ENCODE data around the gene MITF.
"Not testable (repeated sequence)": the region's sequence is repeated elsewhere in the genome, so short reads cannot be mapped to it uniquely, and the experiment has no call there.

Gene MITF

GRCh38 chr3:69791919-69792399 is 52.7 kb downstream of the MITF start:
- DNase-seq: no peak

- DNase-seq: not testable (repeated sequence)
These were observed 56.9 kb downstream of the MITF start for GRCh38 chr3:69796126-69796525.

DNA sequence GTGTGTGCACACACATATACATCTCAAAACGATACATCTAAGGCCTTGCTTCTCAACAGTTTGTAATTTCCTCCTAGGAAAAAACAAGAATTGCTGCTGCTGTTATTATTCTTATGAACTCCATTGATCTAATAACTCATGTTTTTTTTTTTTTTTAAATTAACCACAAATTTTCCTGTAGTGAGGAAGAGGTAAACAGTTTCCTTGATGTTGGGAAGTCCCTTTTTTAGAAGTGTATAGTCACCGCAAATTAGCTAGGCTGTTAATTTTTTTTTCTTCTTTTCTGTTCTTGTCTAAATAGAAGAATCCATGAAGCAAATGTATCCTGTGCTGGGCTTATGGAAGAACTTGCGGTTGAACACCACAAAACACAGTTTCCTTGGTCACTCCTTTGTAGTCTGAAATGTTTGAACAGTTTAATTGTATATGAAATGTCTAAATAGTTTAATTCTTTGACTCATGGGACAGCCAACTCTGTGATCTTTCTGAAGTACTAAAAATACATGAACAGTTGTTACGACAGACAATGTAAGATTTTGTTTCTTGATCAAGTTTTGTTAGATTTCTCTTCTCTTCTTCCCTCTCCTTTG is 64.5 kb downstream of the MITF start:
- DNase-seq: no peak

- no peak for DNase-seq
These were observed 66.2 kb downstream of the MITF start for GRCh38 chr3:69805491-69805890.

- no peak for DNase-seq
These were observed 67.6 kb downstream of the MITF start for GRCh38 chr3:69806735-69807438.

GRCh38 chr3:69807674-69808073 is 68.4 kb downstream of the MITF start:
- no peak for DNase-seq

- DNase-seq: no peak
These were observed 70.0 kb downstream of the MITF start for GRCh38 chr3:69809076-69809835.

- DNase-seq: no peak
These were observed 72.5 kb downstream of the MITF start for GRCh38 chr3:69811452-69812401.

DNA sequence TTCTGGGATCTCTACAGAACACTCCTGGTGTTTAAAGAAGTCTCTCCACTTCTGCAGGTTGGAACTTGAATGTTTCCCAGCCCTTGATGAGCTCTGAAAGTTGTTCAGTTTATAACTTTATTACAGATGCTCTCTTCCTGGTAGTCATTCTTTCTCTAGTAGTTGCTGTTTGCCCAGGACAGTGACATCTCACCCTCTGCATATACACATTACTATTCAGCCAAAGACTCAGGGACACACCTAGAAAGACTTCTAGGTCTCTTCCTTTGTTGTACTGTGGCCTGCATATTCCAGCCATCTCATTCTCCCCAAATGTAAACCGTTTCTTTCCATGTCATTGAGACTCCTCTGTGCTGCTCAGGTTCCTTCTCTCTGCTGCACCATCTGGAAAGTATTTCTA is 76.7 kb downstream of the MITF start:
- DNase-seq: no peak

- no peak for DNase-seq
These were observed 78.7 kb downstream of the MITF start for GRCh38 chr3:69817988-69818387.

DNA sequence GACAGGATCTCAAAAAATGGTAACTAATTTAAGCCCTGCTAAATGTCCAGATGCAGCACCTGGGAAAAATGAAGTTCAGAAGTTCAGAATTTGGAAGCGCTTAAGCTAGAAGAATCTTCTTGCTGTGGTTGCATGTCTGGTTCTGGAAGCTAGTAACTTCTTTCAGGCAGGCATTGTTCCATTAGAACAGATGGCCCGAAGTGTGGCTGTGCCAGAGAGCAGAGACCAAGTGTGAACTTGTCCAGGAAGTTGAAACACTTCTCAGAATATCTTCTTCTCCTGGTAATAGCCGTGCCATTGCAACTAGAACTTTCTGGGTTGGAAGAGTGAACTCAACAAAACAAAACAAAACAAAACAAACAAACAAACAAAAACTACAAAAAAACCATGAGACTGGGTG is 80.0 kb downstream of the MITF start:
- no peak for DNase-seq

DNA sequence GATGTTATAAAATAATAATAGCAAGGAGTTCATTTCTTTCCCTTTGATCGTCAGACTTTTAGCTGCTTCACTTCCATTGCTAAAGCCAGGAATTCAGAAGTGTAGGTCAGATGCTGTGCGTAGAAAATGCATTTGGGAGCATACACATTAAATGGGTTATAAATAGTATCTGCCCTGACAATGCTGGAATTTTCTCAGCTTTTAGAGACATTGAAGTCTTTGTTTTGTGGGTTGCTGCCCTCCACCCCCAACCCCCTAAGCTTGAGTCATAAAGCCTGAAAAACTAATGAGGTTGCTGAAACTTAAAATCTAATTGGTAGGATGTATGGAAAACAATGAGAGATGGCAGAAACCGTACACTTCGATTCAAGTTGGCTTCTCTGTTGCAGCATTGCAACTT is 81.9 kb downstream of the MITF start:
- DNase-seq: no peak

GRCh38 chr3:69823743-69824142 is 84.5 kb downstream of the MITF start:
- no peak for DNase-seq

GRCh38 chr3:69825446-69825845 is 86.2 kb downstream of the MITF start:
- no peak for DNase-seq

DNA sequence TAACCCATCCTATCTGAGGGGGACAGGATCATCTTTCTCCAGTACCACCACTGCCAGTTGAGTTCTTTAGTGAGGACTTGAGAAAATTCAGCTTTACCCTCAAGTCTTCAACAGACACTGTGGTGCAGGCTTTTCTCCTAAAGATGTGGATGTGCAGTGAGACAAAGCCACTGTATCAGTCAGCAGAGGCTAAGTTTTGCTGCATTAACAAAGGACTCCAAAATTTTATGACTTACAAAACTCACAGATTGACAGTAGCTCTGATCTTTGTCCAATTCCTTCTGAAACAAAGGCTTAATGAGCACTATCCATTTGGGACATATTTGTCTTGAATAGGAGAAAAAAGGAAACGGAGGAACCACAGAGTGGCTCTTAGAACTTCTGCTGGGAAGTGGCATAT is 87.9 kb downstream of the MITF start:
- DNase-seq: no peak

DNA sequence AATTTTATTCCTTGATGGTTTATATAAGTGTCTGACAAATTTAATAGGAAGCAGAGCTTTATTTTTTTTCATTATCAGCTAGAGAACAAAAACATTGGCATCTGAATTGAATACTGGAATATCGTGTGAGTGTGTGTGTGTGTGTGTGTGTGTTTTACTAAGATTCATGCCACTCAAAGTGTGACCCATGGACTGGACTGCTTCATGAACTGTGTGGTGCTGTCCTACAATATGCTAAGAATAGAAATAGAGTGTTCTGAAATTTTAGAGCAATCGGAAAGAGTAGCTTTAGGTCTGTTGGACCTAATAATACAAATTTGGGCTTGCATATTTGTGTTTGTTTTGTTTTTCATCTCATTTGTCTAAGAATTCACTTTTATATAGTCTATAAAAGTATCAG is 89.6 kb downstream of the MITF start:
- DNase-seq: no peak

GRCh38 chr3:69830147-69830546 is 90.9 kb downstream of the MITF start:
- no peak for DNase-seq

DNA sequence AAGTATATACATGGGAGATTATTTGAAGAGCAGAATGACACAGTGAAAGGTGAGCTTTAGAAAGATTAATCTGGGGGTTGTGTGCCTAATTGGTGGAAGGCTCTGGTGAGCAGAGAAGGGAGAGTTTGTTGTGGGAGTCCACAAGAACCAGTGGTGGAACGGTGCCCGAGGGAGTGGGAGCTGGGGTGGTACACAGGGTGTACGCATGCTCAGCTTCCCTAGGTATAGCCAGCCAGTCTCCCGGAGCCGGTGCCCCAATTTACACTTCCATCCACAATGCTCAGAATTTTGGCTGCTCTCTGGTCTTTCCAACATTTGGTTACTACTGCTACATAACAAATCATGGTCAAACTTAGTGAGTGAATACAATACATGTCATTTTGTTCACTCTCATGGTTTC is 92.5 kb downstream of the MITF start:
- DNase-seq: no peak

DNA sequence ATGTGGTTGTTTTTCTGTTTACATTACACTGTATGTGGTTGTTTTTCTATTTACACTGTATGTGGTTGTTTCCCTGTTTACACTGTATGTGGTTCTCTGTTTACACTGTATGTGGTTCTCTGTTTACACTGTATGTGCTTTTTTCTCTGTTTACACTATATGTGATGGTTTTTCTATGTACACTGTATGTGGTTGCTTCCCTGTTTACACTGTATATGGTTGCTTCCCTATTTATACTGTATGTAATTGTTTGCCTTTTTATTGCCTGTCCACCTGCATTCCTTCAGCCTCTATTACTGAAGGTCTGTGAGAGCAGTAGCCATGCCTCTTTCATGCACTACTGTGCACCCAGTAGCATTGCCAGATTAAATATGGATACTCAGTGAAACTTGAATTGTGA is 94.3 kb downstream of the MITF start:
- DNase-seq: no peak

- DNase-seq: no peak
These were observed 99.0 kb downstream of the MITF start for GRCh38 chr3:69838217-69838616.

DNA sequence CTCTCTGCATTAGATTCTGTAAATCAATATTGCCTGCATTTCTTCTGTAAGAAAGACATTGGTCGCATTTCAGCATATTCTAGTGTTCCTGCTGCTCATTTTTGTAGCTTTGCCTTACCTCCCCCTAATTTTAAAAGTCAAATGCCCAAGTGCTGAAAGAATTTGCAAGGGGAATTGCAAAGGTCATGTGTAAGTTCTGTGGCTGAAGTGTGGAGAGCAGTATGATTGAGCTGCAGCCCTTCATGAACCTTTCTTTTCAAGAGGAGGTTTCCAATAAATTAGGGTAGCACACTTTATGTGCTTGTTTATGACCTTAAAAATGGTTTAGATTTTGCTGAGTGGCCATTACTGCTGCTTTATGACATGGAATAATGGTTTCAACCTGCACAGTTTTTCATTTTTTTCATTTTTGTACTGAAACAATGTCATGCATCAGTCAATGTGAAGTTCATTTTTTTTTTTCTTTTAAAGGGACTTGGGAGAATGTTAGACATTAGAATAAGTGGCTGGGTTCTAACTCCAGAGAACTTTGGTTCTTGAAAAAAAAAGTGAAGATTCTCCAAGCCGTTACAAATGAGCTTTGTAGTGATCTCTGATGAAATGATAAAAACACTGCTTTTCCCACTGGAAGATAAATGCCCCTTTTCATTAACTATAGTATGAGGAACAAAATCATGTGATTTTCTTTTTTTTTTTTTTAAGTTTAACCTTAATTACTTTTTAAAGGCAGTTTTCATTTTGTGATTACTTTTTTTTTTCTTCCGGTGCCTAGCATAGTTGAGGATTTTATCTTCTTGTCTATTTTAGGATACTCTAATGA is 99.6 kb downstream of the MITF start:
- no peak for DNase-seq

GRCh38 chr3:69842351-69842750 is 103.1 kb downstream of the MITF start:
- DNase-seq: no peak

All from activated CD8-positive, alpha-beta memory T cell treated with anti-CD3 and anti-CD28 coated beads, Interleukin-2, amount 50 U/mL, for 48 hours (primary cell).